ENCODE measurements around the gene IGSF22. TPM values are rescaled to one million over a fixed set of nuclear protein-coding genes. Genes with fewer than 3 reads are reported as not detected.

The IGSF22 gene
- total and polyA plus RNA-seq, 2 of the 8 experiments (the other 6 are each of a cell fraction or from before 2014, with no cell fraction given): 0.14 TPM; not detected in 1

GRCh38 chr11:18713646-18714442, 12.1 kb downstream of the IGSF22 start (continued):
- no peak for TF ChIP-seq CHD7 (IDR thresholded peaks at IDR 0.05; ENCODE audit: insufficient replicate concordance, low read length)
- no peak for TF ChIP-seq PHF8 (conservative IDR thresholded peaks at IDR 0.05; ENCODE audit: low read depth, low read length)
- no peak for TF ChIP-seq SIN3A (conservative IDR thresholded peaks at IDR 0.05 in 1 of 2, IDR thresholded peaks at IDR 0.05 in 1 of 2; ENCODE audit: low read depth in 1 of 2, low read length in 2 of 2)
- TF ChIP-seq CTBP2 (IDR thresholded peaks at IDR 0.05; ENCODE audit: borderline replicate concordance, insufficient read depth, insufficient read length, low read length): no peak
- TF ChIP-seq RFX5 (IDR thresholded peaks at IDR 0.05; ENCODE audit: borderline replicate concordance, low read depth, low read length): no peak
- no peak for TF ChIP-seq TBP (IDR thresholded peaks at IDR 0.05; ENCODE audit: low read depth, low read length)
- no peak for TF ChIP-seq TCF12 (IDR thresholded peaks at IDR 0.05; ENCODE audit: low read depth, low read length)
- no peak for TF ChIP-seq RAD21 (IDR thresholded peaks at IDR 0.05 in 1 of 2, conservative IDR thresholded peaks at IDR 0.05 in 1 of 2; ENCODE audit: low read depth in 2 of 2, low read length in 2 of 2)
- TF ChIP-seq RXRA (IDR thresholded peaks at IDR 0.05; ENCODE audit: insufficient read depth, low read depth, low read length): no peak
